ENCODE measurements around the gene TMPO.
"Not testable (repeated sequence)": the region's sequence is repeated elsewhere in the genome, so short reads cannot be mapped to it uniquely, and the experiment has no call there.

Gene TMPO

GRCh38 chr12:98490501-98491453 lies 24.6 kb upstream of the TMPO start (continued):
- TF ChIP-seq, protein P1, sequence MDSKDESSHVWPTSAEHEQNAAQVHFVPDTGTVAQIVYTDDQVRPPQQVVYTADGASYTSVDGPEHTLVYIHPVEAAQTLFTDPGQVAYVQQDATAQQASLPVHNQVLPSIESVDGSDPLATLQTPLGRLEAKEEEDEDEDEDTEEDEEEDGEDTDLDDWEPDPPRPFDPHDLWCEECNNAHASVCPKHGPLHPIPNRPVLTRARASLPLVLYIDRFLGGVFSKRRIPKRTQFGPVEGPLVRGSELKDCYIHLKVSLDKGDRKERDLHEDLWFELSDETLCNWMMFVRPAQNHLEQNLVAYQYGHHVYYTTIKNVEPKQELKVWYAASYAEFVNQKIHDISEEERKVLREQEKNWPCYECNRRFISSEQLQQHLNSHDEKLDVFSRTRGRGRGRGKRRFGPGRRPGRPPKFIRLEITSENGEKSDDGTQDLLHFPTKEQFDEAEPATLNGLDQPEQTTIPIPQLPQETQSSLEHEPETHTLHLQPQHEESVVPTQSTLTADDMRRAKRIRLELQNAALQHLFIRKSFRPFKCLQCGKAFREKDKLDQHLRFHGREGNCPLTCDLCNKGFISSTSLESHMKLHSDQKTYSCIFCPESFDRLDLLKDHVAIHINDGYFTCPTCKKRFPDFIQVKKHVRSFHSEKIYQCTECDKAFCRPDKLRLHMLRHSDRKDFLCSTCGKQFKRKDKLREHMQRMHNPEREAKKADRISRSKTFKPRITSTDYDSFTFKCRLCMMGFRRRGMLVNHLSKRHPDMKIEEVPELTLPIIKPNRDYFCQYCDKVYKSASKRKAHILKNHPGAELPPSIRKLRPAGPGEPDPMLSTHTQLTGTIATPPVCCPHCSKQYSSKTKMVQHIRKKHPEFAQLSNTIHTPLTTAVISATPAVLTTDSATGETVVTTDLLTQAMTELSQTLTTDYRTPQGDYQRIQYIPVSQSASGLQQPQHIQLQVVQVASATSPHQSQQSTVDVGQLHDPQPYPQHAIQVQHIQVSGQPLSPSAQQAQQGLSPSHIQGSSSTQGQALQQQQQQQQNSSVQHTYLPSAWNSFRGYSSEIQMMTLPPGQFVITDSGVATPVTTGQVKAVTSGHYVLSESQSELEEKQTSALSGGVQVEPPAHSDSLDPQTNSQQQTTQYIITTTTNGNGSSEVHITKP (tag by site-specific recombination; IDR thresholded peaks at IDR 0.05): 0 out of 2 replicates have a peak, but pooled peaks have one; percentile 21
- TF ChIP-seq, protein P2, sequence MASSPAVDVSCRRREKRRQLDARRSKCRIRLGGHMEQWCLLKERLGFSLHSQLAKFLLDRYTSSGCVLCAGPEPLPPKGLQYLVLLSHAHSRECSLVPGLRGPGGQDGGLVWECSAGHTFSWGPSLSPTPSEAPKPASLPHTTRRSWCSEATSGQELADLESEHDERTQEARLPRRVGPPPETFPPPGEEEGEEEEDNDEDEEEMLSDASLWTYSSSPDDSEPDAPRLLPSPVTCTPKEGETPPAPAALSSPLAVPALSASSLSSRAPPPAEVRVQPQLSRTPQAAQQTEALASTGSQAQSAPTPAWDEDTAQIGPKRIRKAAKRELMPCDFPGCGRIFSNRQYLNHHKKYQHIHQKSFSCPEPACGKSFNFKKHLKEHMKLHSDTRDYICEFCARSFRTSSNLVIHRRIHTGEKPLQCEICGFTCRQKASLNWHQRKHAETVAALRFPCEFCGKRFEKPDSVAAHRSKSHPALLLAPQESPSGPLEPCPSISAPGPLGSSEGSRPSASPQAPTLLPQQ (tag by site-specific recombination; IDR thresholded peaks at IDR 0.05): 0 out of 2 replicates have a peak, but pooled peaks have one; percentile 21
- TF ChIP-seq SCRT2 (tag by site-specific recombination; IDR thresholded peaks at IDR 0.05) (peak; percentile 49), ZNF629 (tag by site-specific recombination; IDR thresholded peaks at IDR 0.05) (peak; percentile 41; the same call in 1 of the 2 replicates), ZNF350 (tag by site-specific recombination; IDR thresholded peaks at IDR 0.05) (no peak), ZNF501 (tag by site-specific recombination; IDR thresholded peaks at IDR 0.05) (peak; percentile 38; the same call in 1 of the 2 replicates), ZNF138 (tag by site-specific recombination; IDR thresholded peaks at IDR 0.05; ENCODE audit: borderline replicate concordance) (no peak), ZBTB8A (tag by site-specific recombination; IDR thresholded peaks at IDR 0.05) (peak; percentile 91), SP2 (tag by site-specific recombination; IDR thresholded peaks at IDR 0.05) (no peak), ZNF335 (tag by site-specific recombination; conservative IDR thresholded peaks at IDR 0.05) (peak; percentile 73)

- TF ChIP-seq TRIM28 (IDR thresholded peaks at IDR 0.05; ENCODE audit: borderline replicate concordance, low read length) (no peak), ZNF335 (tag by site-specific recombination; conservative IDR thresholded peaks at IDR 0.05) (0 out of 2 replicates have a peak, but pooled peaks have one; percentile 1)
- H3K36me3 ChIP-seq (ENCODE audit: control insufficient read depth in 2 of 2, insufficient read depth in 1 of 2, low read length in 2 of 2): no peaks in the 10 kb centered on the region
- no peak overlapping the region for H3K27ac ChIP-seq (ENCODE audit: extremely low read depth, low read depth, low read length)
- H3K4me1 ChIP-seq (ENCODE audit: control insufficient read depth, insufficient read depth, low read length): no peaks in the 10 kb centered on the region; the same call in 1 of the 2 replicates
- POLR2A ChIA-PET: interaction anchor here (1.0 to 1.6 kb wide), 2 partner anchors 21 to 111 kb away, joined by 3 read pairs; no protein-coding TSS in a partner anchor
- CTCF ChIA-PET: interaction anchor here (0.6 to 2.7 kb wide), 6 partner anchors 8 to 451 kb away, joined by 3 to 20 read pairs (median 14); partner anchors contain the start of gene TMPO
- no peak overlapping the region for H3K4me3 ChIP-seq (ENCODE audit: low read depth, low read length)
- no peaks in the 10 kb centered on the region for H3K9me3 ChIP-seq (ENCODE audit: control insufficient read depth, insufficient read depth, low read depth, low read length)
Observed at GRCh38 chr12:98492580-98493140, 22.7 kb upstream of the TMPO start.

- not testable (repeated sequence) for H3K9me3 ChIP-seq (ENCODE audit: control insufficient read depth, insufficient read depth, low read depth, low read length); H3K36me3 ChIP-seq (ENCODE audit: control insufficient read depth in 2 of 2, insufficient read depth in 1 of 2, low read length in 2 of 2); H3K4me1 ChIP-seq (ENCODE audit: control insufficient read depth, insufficient read depth, low read length); H3K27ac ChIP-seq (ENCODE audit: extremely low read depth, low read depth, low read length); H3K4me3 ChIP-seq (ENCODE audit: low read depth, low read length)
- POLR2A ChIA-PET: interaction anchor here (0.9 kb wide), 1 partner anchor 10 kb away, joined by 5 read pairs; no protein-coding TSS in a partner anchor
- CTCF ChIA-PET: interaction anchor here (1.1 to 3.2 kb wide), 3 partner anchors 10 to 75 kb away, joined by 4 to 20 read pairs (median 4); no protein-coding TSS in a partner anchor
Observed at GRCh38 chr12:98501266-98501629, 14.1 kb upstream of the TMPO start.

- H3K27ac ChIP-seq (ENCODE audit: extremely low read depth, low read depth, low read length): peak overlapping the region; percentile 85
- H3K4me1 ChIP-seq (ENCODE audit: control insufficient read depth, insufficient read depth, low read length): peaks cover 3% of the 10 kb centered on the region; the same call in 1 of the 2 replicates
- H3K4me3 ChIP-seq (ENCODE audit: low read depth, low read length): peak overlapping the region; percentile 96
- CTCF ChIA-PET: no interaction called here
- no peaks in the 10 kb centered on the region for H3K36me3 ChIP-seq (ENCODE audit: control insufficient read depth in 2 of 2, insufficient read depth in 1 of 2, low read length in 2 of 2)
- POLR2A ChIA-PET: interaction anchor here (0.6 to 1.3 kb wide), 6 partner anchors 10 to 90 kb away, joined by 3 to 18 read pairs (median 4); partner anchors contain the start of genes SLC25A3 and TMPO
- no peaks in the 10 kb centered on the region for H3K9me3 ChIP-seq (ENCODE audit: control insufficient read depth, insufficient read depth, low read depth, low read length)
- TF ChIP-seq GLIS1 (tag by site-specific recombination; IDR thresholded peaks at IDR 0.05) (peak; percentile 15; the same call in 1 of the 2 replicates), ZFP37 (tag by site-specific recombination; IDR thresholded peaks at IDR 0.05) (peak; percentile 90; the same call in 1 of the 2 replicates), INSM2 (tag by site-specific recombination; IDR thresholded peaks at IDR 0.05) (peak; percentile 28; the same call in 1 of the 2 replicates), ZNF561 (tag by site-specific recombination; IDR thresholded peaks at IDR 0.05; ENCODE audit: borderline replicate concordance) (no peak)
- TF ChIP-seq, protein P1 (tag by site-specific recombination; IDR thresholded peaks at IDR 0.05): 0 out of 2 replicates have a peak, but pooled peaks have one; percentile 24
Observed at GRCh38 chr12:98503342-98503591, 12.1 kb upstream of the TMPO start.
